Measurements from ENCODE around the gene ELFN1. TPM values are rescaled to one million over a fixed set of nuclear protein-coding genes. Genes with fewer than 3 reads are reported as not detected.
A peak's percentile ranks its signal among the peaks of the same experiment; 100 is the strongest.

ELFN1 gene
- total RNA-seq, 6 donors from 2014 or later, result 0.11 to 3.0 (median 0.30) TPM; not detected in 1

GRCh38 chr7:1720326-1720725 lies 50.2 kb downstream of the ELFN1 start:
- H3K27ac ChIP-seq, result no peak overlapping the region
- TF ChIP-seq CTCF (IDR thresholded peaks at IDR 0.05), result no peak
- TF ChIP-seq POLR2A (IDR thresholded peaks at IDR 0.05), result no peak
- TF ChIP-seq EP300 (IDR thresholded peaks at IDR 0.05), result no peak
- TF ChIP-seq POLR2AphosphoS5 (IDR thresholded peaks at IDR 0.05), result no peak
- no peaks in the 10 kb centered on the region for H3K4me1 ChIP-seq
- 84 to 94% methylated on average over 5 to 8 of the region's 8 CpGs for WGBS, 2 donors
- no peak for ATAC-seq (ENCODE audit: low FRiP score in 2 of 2)
- no peaks in the 10 kb centered on the region for H3K9me3 ChIP-seq
- no peaks in the 10 kb centered on the region for H3K36me3 ChIP-seq
- DNase-seq, result no peak
- H3K27me3 ChIP-seq, result peaks cover 0 to 4% (median 0%) of the 10 kb centered on the region in 4 donors
- H3K4me3 ChIP-seq, result no peak overlapping the region

GRCh38 chr7:1721047-1721690 lies 51.1 kb downstream of the ELFN1 start:
- no peaks in the 10 kb centered on the region for H3K4me1 ChIP-seq
- no peak overlapping the region for H3K4me3 ChIP-seq
- 55 to 68% methylated on average over 2 to 14 of the region's 14 CpGs for WGBS, 2 donors
- ATAC-seq (ENCODE audit: low FRiP score in 2 of 2) (no peak), DNase-seq (no peak)
- TF ChIP-seq POLR2AphosphoS5 (IDR thresholded peaks at IDR 0.05), result no peak
- TF ChIP-seq CTCF (IDR thresholded peaks at IDR 0.05), result no peak
- TF ChIP-seq EP300 (IDR thresholded peaks at IDR 0.05), result no peak
- TF ChIP-seq POLR2A (IDR thresholded peaks at IDR 0.05), result no peak
- H3K27me3 ChIP-seq, result peaks cover 0 to 4% (median 0%) of the 10 kb centered on the region in 4 donors
- H3K27ac ChIP-seq, result no peak overlapping the region
- H3K36me3 ChIP-seq, result no peaks in the 10 kb centered on the region
- no peaks in the 10 kb centered on the region for H3K9me3 ChIP-seq

GRCh38 chr7:1723254-1723653 lies 53.2 kb downstream of the ELFN1 start:
- no peak for DNase-seq
- Histone ChIP-seq H3K4me1 (no peaks in the 10 kb centered on the region), H3K4me3 (no peak overlapping the region), H3K9me3 (no peaks in the 10 kb centered on the region), H3K36me3 (no peaks in the 10 kb centered on the region), H3K27ac (no peak overlapping the region), H3K27me3 (no peaks in the 10 kb centered on the region)
- 92 to 95% methylated on average over 11 to 13 of the region's 13 CpGs for WGBS, 2 donors
- TF ChIP-seq POLR2AphosphoS5 (IDR thresholded peaks at IDR 0.05), result no peak
- TF ChIP-seq POLR2A (IDR thresholded peaks at IDR 0.05), result no peak
- no peak for TF ChIP-seq EP300 (IDR thresholded peaks at IDR 0.05)
- no peak for TF ChIP-seq CTCF (IDR thresholded peaks at IDR 0.05)
- no peak for ATAC-seq (ENCODE audit: low FRiP score in 2 of 2)

GRCh38 chr7:1724118-1724910 lies 54.2 kb downstream of the ELFN1 start:
- H3K4me1 ChIP-seq, result no peaks in the 10 kb centered on the region
- H3K27me3 ChIP-seq, result no peaks in the 10 kb centered on the region
- TF ChIP-seq CTCF (IDR thresholded peaks at IDR 0.05) (no peak), EP300 (IDR thresholded peaks at IDR 0.05) (no peak), POLR2A (IDR thresholded peaks at IDR 0.05) (no peak)
- no peaks in the 10 kb centered on the region for H3K36me3 ChIP-seq
- ATAC-seq (ENCODE audit: low FRiP score in 2 of 2) (no peak), DNase-seq (peak in 1 of 2 donors; percentile 41)
- peaks cover 0 to 10% (median 8%) of the 10 kb centered on the region in 4 donors for H3K9me3 ChIP-seq
- no peak overlapping the region for H3K27ac ChIP-seq
- 89 to 91% methylated on average over 19 to 20 of the region's 21 CpGs for WGBS, 2 donors
- H3K4me3 ChIP-seq, result no peak overlapping the region
